ENCODE measurements around the gene SLC6A17. TPM values are rescaled to one million over a fixed set of nuclear protein-coding genes. Genes with fewer than 3 reads are reported as not detected.

SLC6A17 gene
- total RNA-seq, 1 experiment from 2014 or later = 0.17 TPM

DNA sequence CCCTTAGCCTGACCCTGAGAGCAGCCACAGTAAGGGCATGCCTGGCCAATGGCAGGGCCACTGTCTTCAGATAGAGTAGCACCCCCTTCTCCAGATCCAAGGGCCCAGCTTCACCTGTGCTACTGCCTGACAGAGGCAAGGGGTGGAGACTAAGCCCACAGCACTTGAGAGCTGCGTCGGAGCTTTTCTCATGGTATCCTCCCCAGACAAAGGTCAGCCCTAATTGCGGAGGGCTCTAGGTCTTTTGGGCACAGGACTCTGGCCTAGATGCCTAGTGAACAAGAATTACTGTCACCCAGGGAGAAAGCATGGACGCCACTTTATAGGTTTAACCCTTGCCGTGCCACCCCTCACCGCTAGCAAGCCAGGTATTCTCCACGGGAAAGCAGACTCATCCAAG, 74.9 kb downstream of the SLC6A17 start:
- Histone ChIP-seq H4K91ac (ENCODE audit: insufficient read length, low read depth, low read length) (no peak overlapping the region), H4K8ac (replicated peaks; ENCODE audit: insufficient read length, low read depth, low read length) (no peak overlapping the region), H2BK5ac (ENCODE audit: insufficient read length, low read length) (no peak overlapping the region), H3K56ac (ENCODE audit: insufficient read length, low read depth, low read length) (no peak overlapping the region), H3K27ac (ENCODE audit: insufficient read length, low read depth, low read length) (no peak overlapping the region), H2BK15ac (ENCODE audit: low read depth, low read length) (no peak overlapping the region), H3K14ac (ENCODE audit: insufficient read depth, low read length) (no peak overlapping the region), H3K9me3 (ENCODE audit: control insufficient read depth, low read depth, low read length) (no peaks in the 10 kb centered on the region), H3K23me2 (ENCODE audit: insufficient read length, low read depth, low read length, poor library complexity, severe bottlenecking) (no peaks in the 10 kb centered on the region), H2BK120ac (ENCODE audit: low read depth, low read length, poor library complexity, severe bottlenecking) (no peak overlapping the region), H3K9ac (ENCODE audit: extremely low read depth, insufficient read length, low read length) (no peak overlapping the region), H3T11ph (ENCODE audit: low read length) (no peak overlapping the region), H2BK20ac (ENCODE audit: low read depth, low read length, poor library complexity, severe bottlenecking) (no peak overlapping the region), H2AFZ (ENCODE audit: low read length) (no peak overlapping the region), H3K4me2 (ENCODE audit: insufficient read depth, insufficient read length, low read length) (no peak overlapping the region), H2AK5ac (ENCODE audit: insufficient read length, low read length) (no peak overlapping the region), H3K4me1 (ENCODE audit: insufficient read depth, low read length) (no peaks in the 10 kb centered on the region), H3K18ac (ENCODE audit: insufficient read length, low read depth, low read length) (no peak overlapping the region), H3K23ac (ENCODE audit: insufficient read length, low read depth, low read length) (no peak overlapping the region), H3K79me2 (ENCODE audit: insufficient read depth, low read length) (no peaks in the 10 kb centered on the region), H4K5ac (ENCODE audit: insufficient read length, low read depth, low read length) (no peak overlapping the region), H3K4ac (ENCODE audit: low read depth, low read length) (no peak overlapping the region), H3K27me3 (ENCODE audit: insufficient read depth, low read length) (no peaks in the 10 kb centered on the region), H3K79me1 (ENCODE audit: insufficient read depth, low read depth, low read length, poor library complexity, severe bottlenecking) (no peaks in the 10 kb centered on the region), H2BK12ac (ENCODE audit: insufficient read length, low read depth, low read length) (no peak overlapping the region), H4K20me1 (ENCODE audit: control insufficient read depth, insufficient read depth, insufficient read length) (no peaks in the 10 kb centered on the region)
- H3K27me3 Mint-ChIP-seq (ENCODE audit: low read depth) = no peaks in the 10 kb centered on the region
- TF ChIP-seq, protein P1, sequence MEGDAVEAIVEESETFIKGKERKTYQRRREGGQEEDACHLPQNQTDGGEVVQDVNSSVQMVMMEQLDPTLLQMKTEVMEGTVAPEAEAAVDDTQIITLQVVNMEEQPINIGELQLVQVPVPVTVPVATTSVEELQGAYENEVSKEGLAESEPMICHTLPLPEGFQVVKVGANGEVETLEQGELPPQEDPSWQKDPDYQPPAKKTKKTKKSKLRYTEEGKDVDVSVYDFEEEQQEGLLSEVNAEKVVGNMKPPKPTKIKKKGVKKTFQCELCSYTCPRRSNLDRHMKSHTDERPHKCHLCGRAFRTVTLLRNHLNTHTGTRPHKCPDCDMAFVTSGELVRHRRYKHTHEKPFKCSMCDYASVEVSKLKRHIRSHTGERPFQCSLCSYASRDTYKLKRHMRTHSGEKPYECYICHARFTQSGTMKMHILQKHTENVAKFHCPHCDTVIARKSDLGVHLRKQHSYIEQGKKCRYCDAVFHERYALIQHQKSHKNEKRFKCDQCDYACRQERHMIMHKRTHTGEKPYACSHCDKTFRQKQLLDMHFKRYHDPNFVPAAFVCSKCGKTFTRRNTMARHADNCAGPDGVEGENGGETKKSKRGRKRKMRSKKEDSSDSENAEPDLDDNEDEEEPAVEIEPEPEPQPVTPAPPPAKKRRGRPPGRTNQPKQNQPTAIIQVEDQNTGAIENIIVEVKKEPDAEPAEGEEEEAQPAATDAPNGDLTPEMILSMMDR (conservative IDR thresholded peaks at IDR 0.05) = no peak
- H3K36me3 Mint-ChIP-seq (ENCODE audit: insufficient read depth in 1 of 3, low read depth in 3 of 3) = peaks cover 0 to 16% (median 15%) of the 10 kb centered on the region in 3 experiments; a peak in 6 of 7 replicates
- no CpG with 5 or more reads among the region's 7 CpGs for WGBS (ENCODE audit: extremely low coverage, insufficient read length, low lambda C conversion rate)
- DNase-seq = no peak
- H3K4me3 Mint-ChIP-seq = no peak overlapping the region
- H3K27ac Mint-ChIP-seq = peak overlapping the region in 1 of 3 experiments; percentile 23; a peak in 1 of 7 replicates
- peaks cover 20 to 28% of the 10 kb centered on the region in 2 experiments for H3K4me1 Mint-ChIP-seq
- H3K9me3 Mint-ChIP-seq = no peaks in the 10 kb centered on the region; a peak in 1 of 5 replicates

Measured in H9 (cell line).